D721Med (cell line): ENCODE measurements around the gene PDIA4.
"Not testable (repeated sequence)": the region's sequence is repeated elsewhere in the genome, so short reads cannot be mapped to it uniquely, and the experiment has no call there.

Experiments used
- DNase-seq: peaks from one replicate; pipeline ENCODE4 v3.0.0; 2011; ENCODE audit warnings: low spot score; ENCODE audit not compliant: insufficient read length
- FAIRE-seq: peaks from 2 replicates; lab custom pipeline; 2011; peaks lifted over from hg19 to GRCh38; lab: Jason Lieb, UNC
- TF ChIP-seq, protein P1 (sequence below): IDR thresholded peaks from 2 replicates; pipeline ENCODE4 v1.5.1; 2012; ENCODE audit warnings: mild to moderate bottlenecking, control low read depth; ENCODE audit not compliant: insufficient read depth; ENCODE audit errors: missing control alignments

The PDIA4 gene

GRCh38 chr7:149031353-149031910, 3.1 kb upstream of the PDIA4 start:
- TF ChIP-seq, protein P1, sequence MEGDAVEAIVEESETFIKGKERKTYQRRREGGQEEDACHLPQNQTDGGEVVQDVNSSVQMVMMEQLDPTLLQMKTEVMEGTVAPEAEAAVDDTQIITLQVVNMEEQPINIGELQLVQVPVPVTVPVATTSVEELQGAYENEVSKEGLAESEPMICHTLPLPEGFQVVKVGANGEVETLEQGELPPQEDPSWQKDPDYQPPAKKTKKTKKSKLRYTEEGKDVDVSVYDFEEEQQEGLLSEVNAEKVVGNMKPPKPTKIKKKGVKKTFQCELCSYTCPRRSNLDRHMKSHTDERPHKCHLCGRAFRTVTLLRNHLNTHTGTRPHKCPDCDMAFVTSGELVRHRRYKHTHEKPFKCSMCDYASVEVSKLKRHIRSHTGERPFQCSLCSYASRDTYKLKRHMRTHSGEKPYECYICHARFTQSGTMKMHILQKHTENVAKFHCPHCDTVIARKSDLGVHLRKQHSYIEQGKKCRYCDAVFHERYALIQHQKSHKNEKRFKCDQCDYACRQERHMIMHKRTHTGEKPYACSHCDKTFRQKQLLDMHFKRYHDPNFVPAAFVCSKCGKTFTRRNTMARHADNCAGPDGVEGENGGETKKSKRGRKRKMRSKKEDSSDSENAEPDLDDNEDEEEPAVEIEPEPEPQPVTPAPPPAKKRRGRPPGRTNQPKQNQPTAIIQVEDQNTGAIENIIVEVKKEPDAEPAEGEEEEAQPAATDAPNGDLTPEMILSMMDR: no peak
- DNase-seq: no peak
- FAIRE-seq: no peak

GRCh38 chr7:149030439-149030838, 2.1 kb upstream of the PDIA4 start:
- FAIRE-seq, DNase-seq: not testable (repeated sequence)

- FAIRE-seq: no peak
- TF ChIP-seq, protein P1: no peak
- DNase-seq: no peak
Measured at GRCh38 chr7:149027611-149028345, 527 bp downstream of the PDIA4 start.

- DNase-seq (no peak), FAIRE-seq (no peak)
- TF ChIP-seq, protein P1: no peak
Measured at GRCh38 chr7:149027055-149027454, 1.2 kb downstream of the PDIA4 start.

GRCh38 chr7:149023662-149024061, 4.6 kb downstream of the PDIA4 start:
- FAIRE-seq (no peak), DNase-seq (no peak)

DNA sequence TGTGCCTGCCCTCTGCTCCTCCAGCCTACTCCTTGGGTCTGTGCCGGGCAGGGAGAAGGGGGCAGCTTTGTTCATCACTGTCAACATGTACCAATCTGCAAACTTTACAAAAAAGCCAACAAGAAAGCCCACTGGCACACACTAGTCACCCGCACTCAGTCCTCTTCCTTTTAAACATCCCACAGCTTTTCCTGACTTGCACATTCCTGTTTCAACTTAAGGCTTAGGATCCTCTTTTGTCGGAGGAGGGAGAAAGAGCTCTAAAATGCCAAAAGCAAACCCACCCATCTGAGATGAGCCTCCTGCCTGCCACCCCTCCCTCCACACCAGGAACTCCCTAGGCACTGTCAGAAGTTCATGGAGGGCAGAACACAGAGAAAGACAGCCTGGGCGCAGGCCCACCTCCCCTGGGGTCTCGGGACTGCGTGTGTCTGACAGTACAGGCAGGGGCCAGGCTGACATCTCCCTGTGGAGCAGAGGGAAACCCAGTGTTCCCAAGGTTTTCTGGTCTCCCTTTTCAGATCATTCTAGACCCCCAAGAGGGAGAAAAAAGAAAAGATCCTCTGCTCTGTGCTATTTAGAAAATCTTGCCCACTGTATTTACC, 5.4 kb downstream of the PDIA4 start:
- DNase-seq: no peak
- TF ChIP-seq, protein P1: no peak
- FAIRE-seq: no peak

More at GRCh38 chr7:149023662-149024061, 4.6 kb downstream of the PDIA4 start:
- TF ChIP-seq, protein P1: no peak

GRCh38 chr7:149021725-149022062, 6.6 kb downstream of the PDIA4 start:
- TF ChIP-seq, protein P1: no peak
- FAIRE-seq (no peak), DNase-seq (no peak)
